ENCODE measurements around the gene SGIP1.
A peak's percentile ranks its signal among the peaks of the same experiment; 100 is the strongest.

SGIP1 gene

GRCh38 chr1:66607458-66607857, 73.5 kb downstream of the SGIP1 start:
- DNase-seq: no peak

- no peak for DNase-seq
Measured at GRCh38 chr1:66613187-66613586, 79.2 kb downstream of the SGIP1 start.

DNA sequence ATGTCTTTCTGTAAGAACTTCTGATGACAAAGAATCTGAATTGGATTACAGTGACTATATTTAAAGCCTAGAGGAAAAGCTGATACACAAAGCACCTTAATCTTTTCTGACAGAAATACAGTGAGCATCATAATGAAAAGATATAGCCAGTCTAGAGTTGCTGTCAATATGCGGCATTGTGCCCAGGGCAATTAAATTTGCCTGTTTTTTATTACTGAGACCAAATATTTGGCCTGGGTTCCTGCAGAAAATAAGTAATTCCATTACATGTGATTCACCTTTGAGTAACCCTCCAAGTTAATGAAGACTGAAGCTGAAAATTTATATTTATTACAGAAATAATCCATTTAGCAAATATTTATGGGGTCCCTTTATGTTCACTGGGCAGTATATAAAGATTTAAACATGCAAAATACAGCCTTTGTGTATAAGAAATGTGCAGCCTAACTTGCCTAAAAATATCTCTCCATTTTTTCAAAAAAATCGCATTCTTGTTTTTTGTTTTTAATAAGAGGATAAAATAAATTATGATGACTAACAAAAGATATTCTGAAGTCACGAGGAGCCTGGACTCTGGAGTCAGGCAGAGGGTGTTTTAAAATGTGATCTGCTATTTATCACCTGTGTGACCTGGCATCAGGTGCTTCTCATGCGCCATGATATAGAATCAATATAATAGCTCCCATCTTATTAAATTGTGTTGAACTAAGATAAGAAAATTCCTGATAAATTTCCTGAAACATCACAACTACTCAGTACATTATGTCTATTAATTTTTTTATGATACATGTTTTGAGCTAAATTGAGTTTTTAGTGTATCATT, 83.6 kb downstream of the SGIP1 start:
- no peak for DNase-seq

DNA sequence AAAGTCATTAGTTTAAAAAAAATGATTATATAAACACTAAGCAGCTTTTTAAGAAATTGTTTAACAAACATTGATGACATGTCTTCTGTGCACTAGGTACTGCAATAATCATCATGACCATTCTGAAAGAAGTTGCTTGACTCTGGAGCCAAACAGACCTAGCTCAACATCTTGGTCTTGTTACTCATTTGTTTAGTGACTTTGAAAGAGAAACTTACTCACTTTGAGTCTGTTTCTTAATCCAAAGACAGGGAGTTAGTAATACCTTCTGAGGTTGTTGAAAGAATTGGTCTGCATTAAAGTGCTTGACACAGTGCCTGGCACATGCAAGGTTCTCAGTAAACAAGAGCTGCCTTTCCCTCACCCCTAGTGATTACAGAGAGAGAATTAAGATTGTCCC, 84.4 kb downstream of the SGIP1 start:
- DNase-seq: no peak

GRCh38 chr1:66623812-66624211, 89.9 kb downstream of the SGIP1 start:
- peak; percentile 3 for DNase-seq

- no peak for DNase-seq
Measured at GRCh38 chr1:66624412-66625060, 90.6 kb downstream of the SGIP1 start.

DNA sequence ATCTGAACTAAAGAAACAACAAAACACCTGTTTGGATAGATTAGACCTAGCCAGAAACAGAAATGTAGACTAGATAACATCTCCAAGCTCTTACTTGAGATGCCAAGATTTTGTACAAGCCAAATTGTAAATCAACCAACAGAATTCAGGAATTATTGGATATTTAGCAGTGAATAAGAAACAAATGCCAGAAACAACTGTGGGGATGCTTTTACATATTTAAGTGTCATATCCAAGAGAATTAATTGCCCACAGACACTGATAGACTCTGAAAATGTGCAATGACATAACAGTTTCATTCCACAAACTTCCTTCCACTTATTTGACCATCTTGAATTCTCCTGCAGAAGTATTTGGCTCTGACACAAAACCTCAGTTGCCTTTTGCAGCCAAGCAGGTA, 92.3 kb downstream of the SGIP1 start:
- no peak for DNase-seq

- no peak for DNase-seq
Measured at GRCh38 chr1:66628926-66629325, 95.0 kb downstream of the SGIP1 start.

DNA sequence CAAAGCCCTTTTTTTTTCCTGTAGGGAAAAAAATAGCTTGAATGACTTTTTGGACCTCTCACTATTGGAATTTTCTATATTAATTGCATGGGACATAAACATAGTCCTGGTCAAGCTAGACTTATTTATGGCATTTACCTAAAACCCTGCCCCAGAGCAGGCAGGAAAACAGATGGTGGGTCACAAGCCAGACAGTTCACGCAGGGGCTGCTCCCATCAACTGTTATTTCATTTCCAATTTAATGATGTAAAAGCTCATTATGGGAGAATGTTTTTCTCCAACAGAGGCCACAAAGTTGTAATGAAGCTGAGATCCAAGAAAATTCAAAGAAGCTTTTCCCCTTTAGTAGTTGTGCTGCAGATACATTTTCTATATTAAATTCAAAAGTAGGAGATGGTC, 99.2 kb downstream of the SGIP1 start:
- no peak for DNase-seq

- DNase-seq: no peak
Measured at GRCh38 chr1:66637146-66637545, 103.2 kb downstream of the SGIP1 start.

GRCh38 chr1:66641891-66642473, 108.0 kb downstream of the SGIP1 start:
- DNase-seq: no peak

DNA sequence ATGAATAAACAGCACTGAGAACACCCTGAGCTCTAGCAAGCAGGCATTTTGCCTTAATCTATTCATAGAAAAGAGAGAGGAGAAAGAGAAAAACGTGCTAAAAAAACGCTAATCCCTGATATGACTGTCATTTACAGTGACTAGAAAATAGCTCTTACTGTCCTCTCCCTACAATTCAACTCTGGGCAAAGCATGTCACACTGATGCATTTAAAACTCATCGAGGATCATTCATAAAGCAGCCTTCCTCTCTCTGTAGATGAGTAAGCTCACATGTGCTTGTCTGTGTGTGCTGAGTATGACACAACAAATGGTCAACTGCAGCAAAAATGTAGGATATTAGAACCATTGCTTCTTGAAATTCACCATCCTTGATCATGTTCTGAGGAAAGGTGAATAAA, 109.0 kb downstream of the SGIP1 start:
- no peak for DNase-seq

- DNase-seq: no peak
Measured at GRCh38 chr1:66644331-66644730, 110.4 kb downstream of the SGIP1 start.

- DNase-seq: no peak
Measured at GRCh38 chr1:66648901-66649595, 115.1 kb downstream of the SGIP1 start.

- DNase-seq: no peak
Measured at GRCh38 chr1:66652556-66652955, 118.6 kb downstream of the SGIP1 start.

DNA sequence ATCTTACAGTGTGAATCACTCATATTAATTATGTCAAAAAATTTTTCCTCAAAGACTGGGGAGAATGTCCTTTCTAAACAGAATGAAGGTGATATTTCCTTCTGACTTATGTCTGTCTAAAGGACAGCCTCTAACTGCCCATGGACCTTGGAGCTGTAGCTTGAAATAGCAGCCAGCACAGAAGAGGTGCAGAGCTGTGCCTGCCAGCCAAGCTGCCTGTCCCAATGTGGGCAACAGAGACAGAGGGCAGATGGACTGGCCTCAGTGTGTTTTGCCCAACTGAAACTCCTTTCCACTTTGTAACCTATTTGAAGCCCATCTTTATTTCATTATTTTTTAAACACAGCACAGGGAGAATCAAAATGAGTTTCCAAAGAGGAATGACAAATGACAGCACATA, 120.7 kb downstream of the SGIP1 start:
- DNase-seq: no peak

GRCh38 chr1:66671455-66671854, 137.5 kb downstream of the SGIP1 start:
- DNase-seq: no peak

GRCh38 chr1:66676613-66677298, 142.8 kb downstream of the SGIP1 start:
- no peak for DNase-seq

GRCh38 chr1:66678146-66678545, 144.2 kb downstream of the SGIP1 start:
- no peak for DNase-seq

DNA sequence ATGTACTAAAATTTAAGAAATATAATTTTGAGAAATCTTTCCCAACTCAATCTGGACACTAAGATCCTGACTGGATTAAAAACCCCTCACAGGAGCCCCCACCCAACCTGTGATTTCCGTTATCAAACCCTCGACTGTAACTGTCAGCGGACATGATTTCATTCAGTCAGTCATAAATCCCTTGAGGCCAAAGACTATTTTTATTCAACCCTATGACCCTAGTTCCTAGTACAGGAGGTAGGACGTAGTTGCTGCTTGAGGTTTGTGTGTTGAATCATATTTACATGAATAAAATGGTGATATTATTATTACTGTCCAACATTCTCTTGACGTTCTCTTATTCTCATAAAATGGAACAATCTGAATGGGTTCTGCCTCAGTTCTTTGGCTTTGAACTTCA, 145.2 kb downstream of the SGIP1 start:
- no peak for DNase-seq

- DNase-seq: no peak
Measured at GRCh38 chr1:66681686-66682085, 147.7 kb downstream of the SGIP1 start.

GRCh38 chr1:66682106-66682505, 148.2 kb downstream of the SGIP1 start:
- DNase-seq: no peak

DNA sequence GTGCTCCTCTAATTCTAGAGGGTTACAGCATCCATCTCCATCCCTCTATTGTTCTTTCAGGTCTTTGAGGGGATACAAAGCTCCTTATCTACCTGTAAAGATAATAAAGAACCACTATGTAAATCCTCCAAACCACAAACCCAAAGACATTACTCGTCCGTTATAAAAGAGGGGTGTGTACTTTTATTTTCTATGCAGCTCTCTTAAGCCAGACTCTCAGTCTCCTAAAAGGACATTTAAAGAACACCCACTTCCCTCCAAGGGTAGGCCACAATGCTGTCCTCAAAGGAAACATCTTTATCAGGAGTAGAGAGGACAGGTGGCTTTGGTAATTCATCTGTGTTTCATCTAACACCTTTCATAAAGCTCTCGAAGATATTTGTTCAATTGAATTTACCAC, 150.4 kb downstream of the SGIP1 start:
- no peak for DNase-seq
